GM18519 (cell line): ENCODE results near the gene METTL16.
A peak's percentile ranks its signal among the peaks of the same experiment; 100 is the strongest.

ENCODE experiments used
- ATAC-seq: cut with Tn5 transposase; IDR thresholded peaks from one replicate; pipeline ENCODE4 v1.9.1; 2021; ENCODE audit warnings: mild to moderate bottlenecking, moderate library complexity; ENCODE audit not compliant: unreplicated experiment, low FRiP score

Gene METTL16

DNA sequence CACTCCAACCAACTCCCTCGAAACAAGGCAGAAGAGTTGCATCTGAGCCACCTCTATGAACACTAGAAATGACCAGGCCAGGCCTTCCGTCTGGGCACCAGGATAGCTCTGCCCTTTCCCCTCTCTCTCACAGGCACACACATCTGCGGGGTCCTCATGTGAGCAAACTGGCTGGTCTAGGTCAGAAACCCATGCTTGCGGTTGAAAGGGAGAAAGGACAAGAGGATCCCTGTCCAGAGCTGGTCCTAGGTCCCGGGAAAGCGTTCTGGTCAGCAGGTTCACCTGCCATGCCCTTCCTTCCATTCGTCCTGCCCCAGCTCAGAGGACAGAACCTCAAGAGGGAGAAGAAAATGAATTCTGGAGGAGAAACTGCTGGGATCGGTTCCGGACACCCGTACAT, 113.5 kb downstream of the METTL16 start:
- no peak for ATAC-seq

GRCh38 chr17:2397247-2398171, 114.2 kb downstream of the METTL16 start:
- no peak for ATAC-seq

- ATAC-seq, result no peak
These were observed 115.0 kb downstream of the METTL16 start for GRCh38 chr17:2396568-2397246.

DNA sequence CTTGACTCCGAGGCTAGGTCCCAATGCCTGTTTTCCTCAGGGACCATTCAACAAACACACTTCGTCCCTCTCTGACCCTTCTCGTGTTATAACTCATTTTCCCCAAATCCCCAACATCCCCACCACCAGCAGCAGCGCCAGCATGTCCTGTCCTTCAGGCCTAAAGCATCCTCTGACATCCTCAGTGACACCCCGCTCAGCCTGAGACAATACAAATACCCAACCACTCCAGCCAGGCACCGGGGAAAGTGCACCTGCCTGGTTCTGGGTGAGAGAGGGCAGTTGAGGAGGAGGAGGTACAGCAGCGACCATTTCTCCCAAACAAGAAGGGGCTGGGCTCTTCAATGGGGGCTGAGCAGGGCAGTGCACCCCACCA, 115.5 kb downstream of the METTL16 start:
- ATAC-seq, result no peak

- no peak for ATAC-seq
These were observed 116.2 kb downstream of the METTL16 start for GRCh38 chr17:2395258-2396181.

- ATAC-seq, result no peak
These were observed 116.9 kb downstream of the METTL16 start for GRCh38 chr17:2394775-2395201.

DNA sequence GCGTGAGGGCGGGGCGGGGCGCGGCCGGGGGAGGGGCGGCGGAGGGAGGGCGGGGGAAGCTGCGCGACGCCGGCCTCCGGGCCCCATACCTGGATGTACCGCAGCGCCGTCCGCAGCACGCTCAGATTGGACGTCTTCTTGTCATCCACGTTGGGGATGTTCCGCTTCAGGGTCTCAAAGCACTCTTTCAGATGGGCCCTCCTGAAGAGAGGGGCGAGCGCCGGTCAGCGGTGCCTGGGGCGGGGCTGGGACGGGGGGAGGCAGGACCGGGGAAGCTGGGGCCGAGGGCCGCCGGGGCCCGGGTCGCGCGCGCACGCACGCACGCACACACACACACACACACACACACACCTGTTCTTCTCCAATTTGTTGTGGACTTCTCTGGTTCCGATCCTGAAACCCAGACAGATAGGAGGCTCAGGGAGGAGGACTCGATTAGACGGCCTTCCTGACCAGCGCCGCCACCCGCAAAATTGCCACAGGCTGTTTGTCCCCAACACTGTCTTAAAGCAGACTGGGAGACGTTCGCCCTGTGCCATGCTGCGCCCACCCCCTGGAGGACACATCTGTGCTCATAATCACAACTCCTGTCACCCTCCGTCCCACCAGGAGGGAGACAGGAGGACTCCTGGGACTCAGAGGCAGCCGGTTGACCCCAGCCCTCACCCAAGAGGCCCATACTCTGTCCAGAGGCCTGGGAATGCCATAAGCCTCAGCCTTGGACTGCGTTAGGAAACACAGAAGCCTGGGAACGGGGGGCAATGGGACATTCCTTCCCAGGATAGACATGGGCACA, 117.5 kb downstream of the METTL16 start:
- ATAC-seq, result no peak

DNA sequence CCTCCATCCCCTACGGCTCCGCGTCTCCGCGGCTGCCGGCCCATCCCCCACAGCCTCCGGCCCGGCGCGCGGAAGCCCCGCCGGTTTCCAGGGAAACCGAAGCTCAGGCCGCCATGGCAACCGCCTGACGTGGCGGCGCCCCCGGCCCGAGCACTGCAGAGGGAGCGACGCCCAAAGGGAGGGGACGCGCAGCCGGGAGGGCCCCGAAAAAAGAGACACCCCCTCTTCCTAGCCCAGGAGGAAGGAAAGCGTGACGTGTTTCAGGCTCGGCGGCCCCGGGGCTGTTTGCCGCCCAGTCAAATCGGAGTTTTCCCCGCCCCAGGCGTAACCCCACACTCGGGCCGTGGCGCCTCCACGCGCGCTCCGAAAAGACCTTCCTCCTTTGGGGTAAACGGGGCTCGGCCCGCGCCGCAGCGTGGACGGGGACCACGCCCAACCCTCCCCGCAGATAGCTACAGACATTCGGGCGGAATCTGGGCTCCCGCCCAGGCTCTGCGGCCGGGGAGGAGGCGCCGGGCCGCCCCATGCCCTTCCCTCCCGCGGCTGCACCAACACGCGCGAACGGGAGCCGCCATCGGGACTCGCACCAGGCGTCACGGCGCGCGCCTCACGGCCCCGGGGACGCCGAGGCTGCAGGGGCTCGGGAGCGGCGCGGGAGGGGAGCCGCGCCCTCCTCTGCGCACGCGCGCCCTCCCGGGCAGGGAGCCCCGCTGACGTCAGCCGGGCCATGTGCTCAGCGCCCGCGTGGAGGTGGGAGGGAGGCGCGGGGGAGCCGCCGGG, 118.3 kb downstream of the METTL16 start:
- ATAC-seq, result peak; percentile 28

DNA sequence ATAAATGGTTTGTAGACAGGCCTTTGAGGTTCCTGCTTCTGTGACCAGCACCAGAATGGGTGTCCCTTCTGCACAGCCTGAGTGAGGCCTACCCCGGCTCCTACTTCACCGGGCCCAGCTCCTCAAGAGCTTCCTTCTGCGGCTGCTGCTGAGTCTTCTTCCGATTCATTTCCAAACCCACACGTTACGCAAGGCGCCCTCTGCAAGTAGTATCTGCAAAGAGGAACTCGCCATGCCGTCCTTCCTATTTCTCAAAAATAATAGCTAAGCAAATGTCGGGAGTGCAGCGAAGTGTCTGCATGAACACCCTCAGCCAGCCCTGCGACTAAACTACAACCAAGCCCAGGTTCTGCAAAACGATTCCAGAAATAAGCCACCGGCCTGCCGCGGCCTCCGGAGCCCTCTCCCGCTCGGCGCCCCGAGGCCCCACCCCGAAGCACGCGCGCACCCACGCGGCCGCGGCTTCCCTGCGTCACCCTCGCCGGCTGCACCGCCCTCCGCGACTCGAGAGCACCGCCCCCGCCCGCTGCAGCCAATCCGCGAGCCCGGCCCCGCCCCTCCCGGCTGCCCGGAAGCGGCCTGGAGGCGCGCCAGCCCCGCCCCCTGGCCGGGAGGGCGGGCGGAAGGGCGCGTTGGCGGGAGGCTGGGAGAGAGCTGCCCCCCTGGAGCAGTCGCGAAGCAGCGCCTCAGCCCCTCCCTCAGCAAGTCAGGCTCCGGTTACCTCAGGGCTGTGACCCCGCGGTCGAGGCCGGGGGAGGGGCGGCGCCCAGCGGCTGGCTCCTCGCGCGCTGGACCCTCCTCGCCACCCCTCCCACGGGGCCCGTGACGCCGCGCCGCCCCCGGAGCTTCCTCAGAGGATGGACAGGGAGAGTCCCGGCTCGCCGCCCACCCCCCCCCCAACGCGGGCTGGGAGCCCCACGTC, 119.2 kb downstream of the METTL16 start:
- peak; percentile 36 for ATAC-seq

- no peak for ATAC-seq
These were observed 120.0 kb downstream of the METTL16 start for GRCh38 chr17:2391597-2392251.

DNA sequence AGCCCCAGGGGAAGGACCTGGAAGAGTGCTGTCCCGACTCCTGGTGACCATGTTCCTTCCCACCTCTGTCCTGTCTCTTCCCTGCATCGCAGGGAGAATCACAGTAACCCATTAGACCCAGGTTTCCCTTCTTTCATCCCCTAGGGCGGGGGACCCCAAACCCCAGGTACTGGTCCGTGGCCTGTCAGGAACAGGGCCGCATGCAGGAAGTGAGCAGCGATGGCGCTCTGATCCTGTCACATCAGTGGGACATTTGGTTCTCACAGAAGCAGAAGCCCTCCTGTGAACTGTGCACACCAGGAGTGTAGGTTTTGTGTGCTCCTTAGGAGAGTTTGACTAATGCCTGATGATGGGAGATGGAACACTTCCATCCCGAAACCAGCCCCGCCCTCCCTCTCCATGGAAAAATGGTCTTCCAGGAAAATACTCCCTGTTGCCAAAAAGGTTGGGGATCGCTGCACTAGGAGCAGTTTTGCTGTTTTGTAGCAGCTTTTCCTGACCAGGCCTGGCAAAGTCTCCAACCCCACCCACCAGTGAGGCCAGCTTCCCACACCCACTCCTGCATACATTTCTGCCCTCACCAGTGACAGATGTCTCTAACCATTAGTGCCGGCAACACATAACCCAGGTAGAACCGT, 121.4 kb downstream of the METTL16 start:
- ATAC-seq, result no peak

DNA sequence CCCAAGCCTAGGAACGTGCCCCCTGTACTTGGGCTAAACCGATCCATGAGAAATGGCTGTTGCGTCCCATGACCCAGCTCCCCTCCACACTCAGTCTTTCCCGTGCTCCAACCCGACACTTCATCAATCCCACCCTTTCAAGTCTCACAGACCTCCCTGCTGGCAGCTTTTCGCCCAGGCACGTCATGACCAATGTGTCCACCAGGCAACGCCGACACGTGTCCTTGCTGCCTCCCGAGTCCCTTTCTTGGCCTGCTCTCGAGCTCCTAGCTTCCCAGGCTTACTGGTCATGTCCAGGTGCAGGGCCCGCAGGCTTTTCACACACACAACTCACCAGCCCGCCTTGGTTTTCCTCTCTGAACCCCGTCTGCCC, 123.0 kb downstream of the METTL16 start:
- no peak for ATAC-seq

- no peak for ATAC-seq
These were observed 123.5 kb downstream of the METTL16 start for GRCh38 chr17:2388020-2388682.

GRCh38 chr17:2387086-2388019, 124.3 kb downstream of the METTL16 start:
- ATAC-seq, result no peak

GRCh38 chr17:2386400-2387085, 125.1 kb downstream of the METTL16 start:
- ATAC-seq, result no peak
